ENCODE data around the gene EFNA2.

DNA sequence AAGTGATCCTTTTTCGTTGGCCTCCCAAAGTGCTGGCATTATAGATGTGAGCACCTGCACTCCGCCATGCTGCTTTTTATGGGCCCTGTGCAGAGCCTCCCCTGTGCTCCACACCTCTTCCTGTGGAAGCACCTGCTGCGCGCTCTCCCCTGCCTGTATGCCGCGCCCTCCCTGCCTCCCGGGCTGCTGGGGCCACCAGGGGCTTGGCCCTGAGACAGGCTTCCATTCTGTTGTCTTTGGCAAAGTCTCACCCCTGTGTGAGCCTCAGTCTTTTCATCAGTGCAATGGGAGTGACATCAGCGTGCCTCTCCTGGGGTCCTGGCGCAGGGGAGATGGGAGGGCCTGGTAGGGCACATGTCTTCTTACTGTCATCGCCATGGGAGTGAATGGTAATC lies 9.0 kb upstream of the EFNA2 start:
- TF ChIP-seq, protein P1, sequence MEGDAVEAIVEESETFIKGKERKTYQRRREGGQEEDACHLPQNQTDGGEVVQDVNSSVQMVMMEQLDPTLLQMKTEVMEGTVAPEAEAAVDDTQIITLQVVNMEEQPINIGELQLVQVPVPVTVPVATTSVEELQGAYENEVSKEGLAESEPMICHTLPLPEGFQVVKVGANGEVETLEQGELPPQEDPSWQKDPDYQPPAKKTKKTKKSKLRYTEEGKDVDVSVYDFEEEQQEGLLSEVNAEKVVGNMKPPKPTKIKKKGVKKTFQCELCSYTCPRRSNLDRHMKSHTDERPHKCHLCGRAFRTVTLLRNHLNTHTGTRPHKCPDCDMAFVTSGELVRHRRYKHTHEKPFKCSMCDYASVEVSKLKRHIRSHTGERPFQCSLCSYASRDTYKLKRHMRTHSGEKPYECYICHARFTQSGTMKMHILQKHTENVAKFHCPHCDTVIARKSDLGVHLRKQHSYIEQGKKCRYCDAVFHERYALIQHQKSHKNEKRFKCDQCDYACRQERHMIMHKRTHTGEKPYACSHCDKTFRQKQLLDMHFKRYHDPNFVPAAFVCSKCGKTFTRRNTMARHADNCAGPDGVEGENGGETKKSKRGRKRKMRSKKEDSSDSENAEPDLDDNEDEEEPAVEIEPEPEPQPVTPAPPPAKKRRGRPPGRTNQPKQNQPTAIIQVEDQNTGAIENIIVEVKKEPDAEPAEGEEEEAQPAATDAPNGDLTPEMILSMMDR (IDR thresholded peaks at IDR 0.05): no peak
- no peak for TF ChIP-seq POLR2A (IDR thresholded peaks at IDR 0.05)

Data from esophagus squamous epithelium (tissue), 4 donors.